HCT116 (cell line): Measurements from ENCODE around the gene ECE1.

ENCODE experiments used
- CEBPB ChIP-seq: IDR thresholded peaks from 2 replicates; pipeline ENCODE4 v1.6.1; 2012; ENCODE audit warnings: low read depth
- EZH2 ChIP-seq: fragments of 200-600 bp; sonication (generic); IDR thresholded peaks from 2 replicates; pipeline ENCODE4 v1.6.1; 2017; ENCODE audit warnings: antibody characterized with exemption, mixed run types
- EZH2phosphoT487 ChIP-seq: fragments of 200-600 bp; IDR thresholded peaks from 2 replicates; pipeline ENCODE4 v1.6.1; 2018; ENCODE audit warnings: antibody characterized with exemption, borderline replicate concordance
- FOSL1 ChIP-seq: IDR thresholded peaks from 2 replicates; pipeline ENCODE4 v1.6.1; 2012; ENCODE audit warnings: low read depth
- POLR2A ChIP-seq: IDR thresholded peaks from 2 replicates; pipeline ENCODE4 v1.7.0; 2011; ENCODE audit warnings: borderline replicate concordance; ENCODE audit not compliant: insufficient read depth, insufficient read length; ENCODE audit errors: extremely low read depth
- POLR2AphosphoS5 ChIP-seq: IDR thresholded peaks from 2 replicates; pipeline ENCODE4 v1.6.1; 2011; ENCODE audit warnings: mild to moderate bottlenecking, low read depth, low read length, moderate library complexity
- RAD21 ChIP-seq: IDR thresholded peaks from 2 replicates; pipeline ENCODE4 v1.6.1; 2012; ENCODE audit warnings: low read depth, mild to moderate bottlenecking
- SP1 ChIP-seq: IDR thresholded peaks from 2 replicates; pipeline ENCODE4 v1.6.1; 2012; ENCODE audit warnings: low read depth
- YY1 ChIP-seq: IDR thresholded peaks from 2 replicates; pipeline ENCODE4 v1.6.1; 2011; ENCODE audit warnings: low read length, low read depth, moderate library complexity, mild to moderate bottlenecking; ENCODE audit not compliant: insufficient replicate concordance; ENCODE audit errors: extremely low read depth
- ZNF274 ChIP-seq: fragments of 200-500 bp; sonication (Bioruptor generic); IDR thresholded peaks from 2 replicates; pipeline ENCODE4 v1.6.1; 2014; ENCODE audit warnings: mild to moderate bottlenecking, low read depth, low read length, inconsistent platforms
- TF ChIP-seq, protein P1 (sequence below), 3 experiments: fragments of 200-600 bp in 1 of 3; sonication (generic) in 1 of 3; IDR thresholded peaks in 2 of 3; conservative IDR thresholded peaks in 1 of 3; 2 replicates each; pipeline ENCODE4 v1.5.1; 2012 to 2017; ENCODE audit warnings: low read depth in 2 of 3, low read length in 2 of 3, antibody characterized with exemption in 1 of 3, borderline replicate concordance in 1 of 3, control low read depth in 1 of 3, mild to moderate bottlenecking in 1 of 3, mixed read lengths in 1 of 3, mixed run types in 1 of 3, moderate library complexity in 1 of 3; ENCODE audit not compliant: insufficient read depth in 1 of 3

DNA sequence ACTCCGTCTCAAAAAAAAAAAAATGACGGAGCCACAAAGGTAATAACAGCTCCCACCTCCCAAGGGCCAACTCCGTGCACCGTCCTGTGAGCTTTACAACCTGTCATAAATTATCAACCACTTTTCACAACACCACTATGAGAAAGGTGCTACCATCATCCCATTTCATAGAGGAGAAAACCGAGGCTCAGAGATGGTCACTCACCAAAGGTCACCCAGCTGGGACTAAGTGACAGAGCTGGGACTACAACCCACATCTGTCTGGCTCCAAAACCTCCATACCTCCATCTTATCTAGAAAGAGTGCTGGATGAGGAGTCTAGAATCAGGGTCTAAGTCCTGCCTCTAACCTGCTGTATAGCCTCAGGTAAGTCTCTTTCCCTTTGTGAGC is 43.6 kb upstream of the ECE1 start:
- TF ChIP-seq SP1 (no peak), ZNF274 (no peak), EZH2 (no peak), RAD21 (no peak), FOSL1 (no peak), POLR2A (no peak), EZH2phosphoT487 (no peak), YY1 (no peak), POLR2AphosphoS5 (no peak), CEBPB (no peak)
- TF ChIP-seq, protein P1, sequence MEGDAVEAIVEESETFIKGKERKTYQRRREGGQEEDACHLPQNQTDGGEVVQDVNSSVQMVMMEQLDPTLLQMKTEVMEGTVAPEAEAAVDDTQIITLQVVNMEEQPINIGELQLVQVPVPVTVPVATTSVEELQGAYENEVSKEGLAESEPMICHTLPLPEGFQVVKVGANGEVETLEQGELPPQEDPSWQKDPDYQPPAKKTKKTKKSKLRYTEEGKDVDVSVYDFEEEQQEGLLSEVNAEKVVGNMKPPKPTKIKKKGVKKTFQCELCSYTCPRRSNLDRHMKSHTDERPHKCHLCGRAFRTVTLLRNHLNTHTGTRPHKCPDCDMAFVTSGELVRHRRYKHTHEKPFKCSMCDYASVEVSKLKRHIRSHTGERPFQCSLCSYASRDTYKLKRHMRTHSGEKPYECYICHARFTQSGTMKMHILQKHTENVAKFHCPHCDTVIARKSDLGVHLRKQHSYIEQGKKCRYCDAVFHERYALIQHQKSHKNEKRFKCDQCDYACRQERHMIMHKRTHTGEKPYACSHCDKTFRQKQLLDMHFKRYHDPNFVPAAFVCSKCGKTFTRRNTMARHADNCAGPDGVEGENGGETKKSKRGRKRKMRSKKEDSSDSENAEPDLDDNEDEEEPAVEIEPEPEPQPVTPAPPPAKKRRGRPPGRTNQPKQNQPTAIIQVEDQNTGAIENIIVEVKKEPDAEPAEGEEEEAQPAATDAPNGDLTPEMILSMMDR (IDR thresholded peaks at IDR 0.05 in 2 of 3, conservative IDR thresholded peaks at IDR 0.05 in 1 of 3; ENCODE audit: borderline replicate concordance in 1 of 3, insufficient read depth in 1 of 3, low read depth in 2 of 3, low read length in 2 of 3), result no peak
